Measurements from ENCODE around the gene RASGEF1C.

The RASGEF1C gene

DNA sequence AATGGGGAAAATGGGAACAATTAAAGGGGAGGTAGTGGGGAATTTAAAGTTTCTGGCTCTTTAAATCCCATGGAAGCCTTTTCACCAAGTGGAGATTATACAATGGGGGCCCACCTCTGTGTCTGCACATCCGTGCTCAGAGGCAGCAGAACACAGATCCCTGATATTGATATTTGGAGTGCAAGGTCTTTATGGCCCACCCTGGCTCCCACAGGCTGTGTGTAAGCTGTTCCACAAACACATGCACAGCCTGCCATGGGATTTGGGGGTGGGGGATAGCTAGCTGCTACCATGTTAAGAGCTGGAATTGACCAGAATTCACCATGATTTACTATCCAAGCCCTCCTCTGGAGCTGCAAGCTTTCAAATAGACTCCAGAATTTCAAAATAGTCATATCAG, 55.9 kb downstream of the RASGEF1C start:
- H3K9me3 ChIP-seq (ENCODE audit: insufficient read depth, low read depth, low read length), result no peaks in the 10 kb centered on the region
- no peak for TF ChIP-seq EZH2phosphoT487 (IDR thresholded peaks at IDR 0.05; ENCODE audit: borderline replicate concordance)
- TF ChIP-seq, protein P1, sequence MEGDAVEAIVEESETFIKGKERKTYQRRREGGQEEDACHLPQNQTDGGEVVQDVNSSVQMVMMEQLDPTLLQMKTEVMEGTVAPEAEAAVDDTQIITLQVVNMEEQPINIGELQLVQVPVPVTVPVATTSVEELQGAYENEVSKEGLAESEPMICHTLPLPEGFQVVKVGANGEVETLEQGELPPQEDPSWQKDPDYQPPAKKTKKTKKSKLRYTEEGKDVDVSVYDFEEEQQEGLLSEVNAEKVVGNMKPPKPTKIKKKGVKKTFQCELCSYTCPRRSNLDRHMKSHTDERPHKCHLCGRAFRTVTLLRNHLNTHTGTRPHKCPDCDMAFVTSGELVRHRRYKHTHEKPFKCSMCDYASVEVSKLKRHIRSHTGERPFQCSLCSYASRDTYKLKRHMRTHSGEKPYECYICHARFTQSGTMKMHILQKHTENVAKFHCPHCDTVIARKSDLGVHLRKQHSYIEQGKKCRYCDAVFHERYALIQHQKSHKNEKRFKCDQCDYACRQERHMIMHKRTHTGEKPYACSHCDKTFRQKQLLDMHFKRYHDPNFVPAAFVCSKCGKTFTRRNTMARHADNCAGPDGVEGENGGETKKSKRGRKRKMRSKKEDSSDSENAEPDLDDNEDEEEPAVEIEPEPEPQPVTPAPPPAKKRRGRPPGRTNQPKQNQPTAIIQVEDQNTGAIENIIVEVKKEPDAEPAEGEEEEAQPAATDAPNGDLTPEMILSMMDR (conservative IDR thresholded peaks at IDR 0.05; ENCODE audit: low read length), result no peak
- no peak overlapping the region for H3K4me3 ChIP-seq (ENCODE audit: low read length, poor library complexity, severe bottlenecking)
- H3K79me2 ChIP-seq (ENCODE audit: insufficient read depth, low read length), result no peaks in the 10 kb centered on the region
- no peaks in the 10 kb centered on the region for H3F3A ChIP-seq (ENCODE audit: low read depth)
- no peaks in the 10 kb centered on the region for H3K36me3 ChIP-seq (ENCODE audit: insufficient read depth, low read length)
- H3K9ac ChIP-seq (ENCODE audit: low read depth, low read length, poor library complexity, severe bottlenecking), result no peak overlapping the region
- H3K9me2 ChIP-seq (replicated peaks; ENCODE audit: low read depth, low read length), result no peaks in the 10 kb centered on the region
- H3K27me3 ChIP-seq (ENCODE audit: insufficient read depth, low read length, poor library complexity, severe bottlenecking), result no peaks in the 10 kb centered on the region
- H2AFZ ChIP-seq (ENCODE audit: low read length), result no peak overlapping the region
- no peak overlapping the region for H3K4me2 ChIP-seq (ENCODE audit: low read depth, low read length, poor library complexity, severe bottlenecking)
- H4K20me1 ChIP-seq (ENCODE audit: insufficient read depth, low read length, poor library complexity, severe bottlenecking), result no peaks in the 10 kb centered on the region
- no peaks in the 10 kb centered on the region for H3K4me1 ChIP-seq (ENCODE audit: insufficient read depth, low read length, poor library complexity, severe bottlenecking)

DNA sequence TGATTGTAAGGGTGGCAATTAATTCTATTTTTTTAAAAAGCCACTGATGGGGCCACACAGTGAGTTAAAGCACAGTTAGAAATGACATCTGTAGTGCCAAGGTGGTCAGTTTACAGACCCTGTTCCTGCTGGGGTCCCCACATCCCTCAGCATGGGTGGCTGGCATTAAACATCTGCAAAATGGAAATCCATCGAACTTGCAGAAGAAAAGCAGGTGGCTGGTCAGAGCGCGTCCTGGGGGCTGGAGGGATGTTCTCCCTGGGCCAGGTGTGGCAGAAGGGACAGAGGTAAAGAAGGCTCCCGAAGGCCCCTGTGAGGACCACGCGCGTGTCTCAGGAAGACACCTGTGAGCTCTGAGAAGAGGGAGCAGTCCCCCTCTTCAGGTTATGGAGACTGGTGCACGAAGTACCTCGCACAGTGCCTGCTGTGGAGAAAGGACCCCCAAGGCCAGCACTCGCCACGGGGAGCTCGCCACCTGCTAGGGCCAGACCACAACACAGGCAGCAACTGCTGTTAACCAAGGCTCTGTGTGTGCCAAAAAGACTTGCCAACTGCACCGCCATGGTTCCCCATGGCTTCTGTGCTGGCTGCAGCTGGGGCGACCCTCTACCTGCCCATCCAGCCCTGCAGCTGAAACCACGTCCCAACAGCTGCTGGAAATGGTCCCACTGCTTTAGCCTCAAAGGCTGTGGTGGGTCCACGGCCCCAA, 65.2 kb downstream of the RASGEF1C start:
- no peaks in the 10 kb centered on the region for H3K9me2 ChIP-seq (replicated peaks; ENCODE audit: low read depth, low read length)

DNA sequence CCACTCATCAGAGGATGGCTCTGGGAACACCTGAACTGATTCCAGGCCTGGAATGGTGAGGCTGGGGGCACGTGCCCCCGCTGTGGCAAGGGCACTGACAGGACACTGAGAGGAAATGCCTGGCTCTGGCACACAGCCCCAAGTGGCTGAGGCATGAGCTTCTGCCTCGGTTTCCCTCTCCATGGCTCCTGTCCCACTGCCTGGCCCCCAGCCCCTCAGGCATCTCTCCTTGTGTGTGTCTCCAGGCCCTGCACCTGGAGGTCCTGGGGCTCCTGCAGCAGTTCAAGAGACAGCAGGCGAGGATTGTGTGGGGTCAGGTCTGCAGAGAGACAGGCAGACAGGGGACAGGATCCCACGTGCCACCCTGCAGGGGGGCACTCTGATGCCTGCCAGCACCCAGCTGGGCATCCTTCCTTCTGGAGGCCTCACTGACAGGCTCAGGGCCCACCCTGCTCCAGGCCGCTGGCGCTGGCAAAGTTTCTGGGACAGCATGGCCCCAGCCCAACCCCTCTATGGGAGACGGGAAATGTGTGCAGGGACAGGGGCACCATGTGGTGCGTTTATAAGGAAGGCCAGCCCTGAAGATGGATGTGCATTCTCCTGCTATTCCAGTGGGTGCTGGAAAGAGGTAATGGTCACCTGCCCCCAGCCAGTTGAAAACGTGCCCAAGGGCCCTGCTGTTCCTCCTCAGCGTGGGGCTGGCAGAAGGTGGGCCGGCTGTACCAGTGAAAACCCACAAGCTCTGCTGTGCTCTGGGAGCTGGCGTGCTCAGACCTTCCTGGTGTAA, 66.0 kb downstream of the RASGEF1C start:
- H3K9me2 ChIP-seq (replicated peaks; ENCODE audit: low read depth, low read length), result no peaks in the 10 kb centered on the region
- no peak for TF ChIP-seq EZH2phosphoT487 (IDR thresholded peaks at IDR 0.05; ENCODE audit: borderline replicate concordance)
- TF ChIP-seq, protein P1 (conservative IDR thresholded peaks at IDR 0.05; ENCODE audit: low read length), result no peak
- H3K36me3 ChIP-seq (ENCODE audit: insufficient read depth, low read length), result no peaks in the 10 kb centered on the region
- H4K20me1 ChIP-seq (ENCODE audit: insufficient read depth, low read length, poor library complexity, severe bottlenecking), result no peaks in the 10 kb centered on the region
- no peaks in the 10 kb centered on the region for H3K4me1 ChIP-seq (ENCODE audit: insufficient read depth, low read length, poor library complexity, severe bottlenecking)
- H3K9me3 ChIP-seq (ENCODE audit: insufficient read depth, low read depth, low read length), result no peaks in the 10 kb centered on the region
- no peak overlapping the region for H3K4me2 ChIP-seq (ENCODE audit: low read depth, low read length, poor library complexity, severe bottlenecking)
- H3F3A ChIP-seq (ENCODE audit: low read depth), result no peaks in the 10 kb centered on the region
- H3K79me2 ChIP-seq (ENCODE audit: insufficient read depth, low read length), result no peaks in the 10 kb centered on the region
- no peak overlapping the region for H3K4me3 ChIP-seq (ENCODE audit: low read length, poor library complexity, severe bottlenecking)
- no peak overlapping the region for H2AFZ ChIP-seq (ENCODE audit: low read length)
- no peak overlapping the region for H3K9ac ChIP-seq (ENCODE audit: low read depth, low read length, poor library complexity, severe bottlenecking)
- no peaks in the 10 kb centered on the region for H3K27me3 ChIP-seq (ENCODE audit: insufficient read depth, low read length, poor library complexity, severe bottlenecking)

More for the DNA sequence above, 65.2 kb downstream of the RASGEF1C start:
- Histone ChIP-seq H4K20me1 (ENCODE audit: insufficient read depth, low read length, poor library complexity, severe bottlenecking) (no peaks in the 10 kb centered on the region), H3F3A (ENCODE audit: low read depth) (no peaks in the 10 kb centered on the region), H3K4me1 (ENCODE audit: insufficient read depth, low read length, poor library complexity, severe bottlenecking) (no peaks in the 10 kb centered on the region), H3K4me3 (ENCODE audit: low read length, poor library complexity, severe bottlenecking) (no peak overlapping the region), H3K4me2 (ENCODE audit: low read depth, low read length, poor library complexity, severe bottlenecking) (no peak overlapping the region), H3K27me3 (ENCODE audit: insufficient read depth, low read length, poor library complexity, severe bottlenecking) (no peaks in the 10 kb centered on the region), H2AFZ (ENCODE audit: low read length) (no peak overlapping the region), H3K9ac (ENCODE audit: low read depth, low read length, poor library complexity, severe bottlenecking) (no peak overlapping the region), H3K9me3 (ENCODE audit: insufficient read depth, low read depth, low read length) (no peaks in the 10 kb centered on the region), H3K79me2 (ENCODE audit: insufficient read depth, low read length) (no peaks in the 10 kb centered on the region), H3K36me3 (ENCODE audit: insufficient read depth, low read length) (no peaks in the 10 kb centered on the region)
- TF ChIP-seq, protein P1 (conservative IDR thresholded peaks at IDR 0.05; ENCODE audit: low read length), result no peak
- TF ChIP-seq EZH2phosphoT487 (IDR thresholded peaks at IDR 0.05; ENCODE audit: borderline replicate concordance), result no peak
